Melanocyte of skin (primary cell): Measurements from ENCODE around the gene NDUFB4. TPM values are rescaled to one million over a fixed set of nuclear protein-coding genes. Genes with fewer than 3 reads are reported as not detected.

ENCODE experiments used
- total RNA-seq, 2 donors: library from RNA; depleted of rRNA; stranded (reverse); fragments of >200 nt; gene quantifications; 2 replicates each; pipeline ENCODE4 v1.2.3, GENCODE V29; 2012

NDUFB4 gene
- total RNA-seq = 10 to 100 TPM; 69.9 to 83.6 TPM

GRCh38 chr3:120596116-120596852 is at the start of gene NDUFB4:
Gene NDUFB4 (plus strand): TSS chr3:120596336. CDS start chr3:120596360, 24 bp downstream.

Other genes starting within 250 kb of the NDUFB4 start
- gene LRRC58, start 247.0 kb upstream of the NDUFB4 start, total RNA-seq = 10 to 100 TPM; 33.4 to 50.6 TPM
- gene FSTL1, start 145.3 kb upstream of the NDUFB4 start, total RNA-seq = 100 to 1,000 TPM; 254 to 283 TPM
- gene HGD, start 85.9 kb downstream of the NDUFB4 start, total RNA-seq = under 1 TPM; under 0.01 to 0.69 TPM
- gene RABL3, start 146.2 kb downstream of the NDUFB4 start, total RNA-seq = 1 to 10 TPM; 9.3 to 9.6 TPM
- 10 to 100 TPM; 14.8 to 22.3 TPM for gene GTF2E1, start 146.4 kb downstream of the NDUFB4 start, total RNA-seq